ENCODE measurements around the gene FOXC2.

Gene FOXC2

DNA sequence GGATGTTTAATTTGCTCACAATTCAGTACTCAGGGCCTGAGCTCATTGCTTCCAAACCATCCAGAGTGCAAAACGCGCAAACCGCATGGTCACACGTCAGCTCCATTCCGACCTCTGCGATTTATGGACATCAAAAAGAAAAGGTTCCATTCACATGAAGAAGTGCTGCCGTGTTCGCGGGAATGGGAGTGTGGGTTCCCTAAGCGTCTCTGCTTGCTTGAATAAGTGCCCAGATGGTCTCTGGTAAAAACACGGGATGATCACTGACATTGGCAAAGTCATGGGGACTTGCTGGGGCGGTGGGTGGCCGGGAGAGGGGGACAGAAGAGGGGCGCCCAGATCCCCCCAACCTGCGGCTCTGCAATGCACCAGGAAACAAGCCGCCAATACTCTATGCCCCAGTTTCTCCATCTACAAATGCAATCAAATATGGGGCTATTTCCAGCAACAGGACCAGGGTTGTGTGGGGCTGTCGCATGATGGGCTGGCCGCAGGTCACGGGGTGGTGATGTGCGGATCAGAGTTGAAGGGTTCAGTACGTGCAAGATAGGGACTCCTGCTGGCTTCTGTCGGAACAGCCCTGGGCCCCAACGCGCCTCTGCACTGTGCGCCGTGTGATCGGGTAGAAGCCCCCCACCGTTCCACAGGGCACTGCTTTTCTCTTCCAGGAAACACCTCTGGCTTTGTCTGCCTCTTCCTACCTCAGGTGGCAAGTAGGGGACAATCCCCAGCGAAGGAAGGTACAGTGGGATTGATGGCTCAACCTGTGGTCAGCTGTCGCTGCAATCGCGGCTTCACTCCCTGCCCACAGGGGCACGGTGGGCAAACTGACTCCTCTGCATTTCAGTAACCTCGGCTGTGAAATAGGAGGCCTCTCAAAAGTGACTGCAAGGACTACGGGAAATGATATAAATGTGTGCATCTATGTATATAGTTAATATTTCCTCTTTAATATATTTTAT, 45.1 kb upstream of the FOXC2 start:
- DNase-seq (ENCODE audit: low spot score) = no peak
- Histone ChIP-seq H3K27ac (no peak overlapping the region), H3K4me3 (no peak overlapping the region)
- TF ChIP-seq, protein P1, sequence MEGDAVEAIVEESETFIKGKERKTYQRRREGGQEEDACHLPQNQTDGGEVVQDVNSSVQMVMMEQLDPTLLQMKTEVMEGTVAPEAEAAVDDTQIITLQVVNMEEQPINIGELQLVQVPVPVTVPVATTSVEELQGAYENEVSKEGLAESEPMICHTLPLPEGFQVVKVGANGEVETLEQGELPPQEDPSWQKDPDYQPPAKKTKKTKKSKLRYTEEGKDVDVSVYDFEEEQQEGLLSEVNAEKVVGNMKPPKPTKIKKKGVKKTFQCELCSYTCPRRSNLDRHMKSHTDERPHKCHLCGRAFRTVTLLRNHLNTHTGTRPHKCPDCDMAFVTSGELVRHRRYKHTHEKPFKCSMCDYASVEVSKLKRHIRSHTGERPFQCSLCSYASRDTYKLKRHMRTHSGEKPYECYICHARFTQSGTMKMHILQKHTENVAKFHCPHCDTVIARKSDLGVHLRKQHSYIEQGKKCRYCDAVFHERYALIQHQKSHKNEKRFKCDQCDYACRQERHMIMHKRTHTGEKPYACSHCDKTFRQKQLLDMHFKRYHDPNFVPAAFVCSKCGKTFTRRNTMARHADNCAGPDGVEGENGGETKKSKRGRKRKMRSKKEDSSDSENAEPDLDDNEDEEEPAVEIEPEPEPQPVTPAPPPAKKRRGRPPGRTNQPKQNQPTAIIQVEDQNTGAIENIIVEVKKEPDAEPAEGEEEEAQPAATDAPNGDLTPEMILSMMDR (IDR thresholded peaks at IDR 0.05) = no peak

DNA sequence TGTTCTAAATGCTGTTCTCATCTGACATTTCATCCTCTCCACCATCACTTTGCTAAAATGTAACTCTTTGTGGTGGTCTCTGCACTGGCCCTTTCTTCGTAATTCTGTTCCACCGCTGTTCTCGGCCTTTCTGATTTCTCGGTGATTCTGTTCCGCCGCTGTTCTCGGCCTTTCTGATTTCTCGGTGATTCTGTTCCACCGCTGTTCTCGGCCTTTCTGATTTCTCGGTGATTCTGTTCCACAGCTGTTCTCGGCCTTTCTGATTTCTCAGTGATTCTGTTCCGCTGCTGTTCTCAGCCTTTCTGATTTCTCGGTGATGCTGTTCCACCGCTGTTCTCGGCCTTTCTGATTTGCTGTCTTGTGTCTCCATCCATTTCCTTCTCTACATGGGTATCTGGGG, 44.0 kb upstream of the FOXC2 start:
- TF ChIP-seq, protein P1 (IDR thresholded peaks at IDR 0.05) = no peak
- no peak for DNase-seq (ENCODE audit: low spot score)
- Histone ChIP-seq H3K27ac (no peak overlapping the region), H3K4me3 (no peak overlapping the region)

DNA sequence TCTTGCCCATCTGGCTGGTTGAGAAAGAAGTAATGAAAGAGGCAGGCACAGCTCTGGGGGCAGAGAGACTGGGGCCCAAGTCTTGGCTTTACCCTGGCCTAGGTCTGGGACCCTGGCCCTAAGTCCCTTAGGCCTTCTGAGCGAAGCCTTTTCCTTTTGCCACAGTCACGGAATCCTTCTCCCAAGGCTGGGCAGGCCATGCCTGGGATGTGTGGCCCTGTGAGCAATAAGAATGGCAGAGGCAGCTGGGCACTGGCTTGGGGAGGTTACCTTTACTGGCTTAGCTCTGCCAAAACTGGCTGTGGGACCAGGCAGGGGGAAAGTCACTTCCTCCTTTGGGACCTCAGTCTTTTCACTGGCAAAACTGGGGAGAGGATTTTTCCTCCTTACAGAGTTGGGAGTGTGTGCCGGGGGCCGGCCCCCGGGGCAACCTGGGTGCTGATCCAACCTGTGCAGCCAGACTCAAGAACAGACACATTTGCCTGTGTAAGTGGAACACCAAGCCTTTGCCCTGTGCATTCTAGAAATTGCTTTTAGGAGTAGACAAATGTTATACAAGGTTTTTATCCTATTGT, 43.4 kb upstream of the FOXC2 start:
- TF ChIP-seq, protein P1 (IDR thresholded peaks at IDR 0.05) = no peak

DNA sequence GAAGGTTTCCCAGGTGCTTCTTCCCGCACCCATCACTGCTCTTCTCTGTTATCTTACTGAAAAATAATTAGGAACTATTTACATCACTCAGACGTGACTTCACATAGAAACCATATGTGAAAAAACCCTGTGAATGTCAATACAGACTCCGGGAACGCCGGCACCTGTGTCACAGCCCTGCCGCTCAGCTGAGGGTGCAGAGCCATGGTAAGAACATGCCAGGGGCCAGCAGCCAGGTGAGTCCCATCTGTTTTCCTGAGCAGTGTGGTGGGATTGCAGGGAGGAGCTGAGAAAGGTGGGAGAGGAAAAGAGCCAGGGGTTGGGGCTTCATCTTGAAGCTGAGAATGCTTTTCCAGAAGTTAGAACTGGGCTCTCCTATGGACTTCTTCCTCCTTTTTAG, 42.6 kb upstream of the FOXC2 start:
- H3K4me3 ChIP-seq = no peak overlapping the region
- TF ChIP-seq, protein P1 (IDR thresholded peaks at IDR 0.05) = no peak
- no peak for DNase-seq (ENCODE audit: low spot score)
- no peak overlapping the region for H3K27ac ChIP-seq

More for the DNA sequence above, 43.4 kb upstream of the FOXC2 start:
- Histone ChIP-seq H3K4me3 (no peak overlapping the region), H3K27ac (no peak overlapping the region)
- no peak for DNase-seq (ENCODE audit: low spot score)

DNA sequence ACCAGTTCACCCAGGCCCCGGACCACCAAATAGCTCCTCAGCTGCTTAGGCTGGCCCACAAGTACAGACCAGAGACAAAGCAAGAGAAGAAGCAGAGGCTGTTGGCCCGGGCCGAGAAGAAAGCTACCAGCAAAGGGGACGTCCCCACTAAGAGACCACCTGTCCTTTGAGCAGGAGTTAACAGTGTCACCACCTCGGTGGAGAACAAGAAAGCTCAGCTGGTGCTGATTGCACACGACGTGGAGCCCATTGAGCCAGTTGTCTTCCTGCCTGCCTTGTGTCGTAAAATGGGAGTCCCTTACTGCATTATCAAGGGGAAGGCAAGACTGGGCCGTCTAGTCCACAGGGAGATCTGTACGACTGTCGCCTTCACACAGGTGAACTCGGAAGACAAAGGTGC, 40.9 kb upstream of the FOXC2 start:
- no peak overlapping the region for H3K4me3 ChIP-seq
- TF ChIP-seq, protein P1 (IDR thresholded peaks at IDR 0.05) = no peak

GRCh38 chr16:86527366-86527765, 39.3 kb upstream of the FOXC2 start:
- Histone ChIP-seq H3K4me3 (no peak overlapping the region), H3K27ac (no peak overlapping the region)
- TF ChIP-seq, protein P1 (IDR thresholded peaks at IDR 0.05) = no peak
- no peak for DNase-seq (ENCODE audit: low spot score)

More for the DNA sequence above, 40.9 kb upstream of the FOXC2 start:
- no peak overlapping the region for H3K27ac ChIP-seq
- DNase-seq (ENCODE audit: low spot score) = no peak
